ENCODE measurements around the gene NSRP1. TPM values are rescaled to one million over a fixed set of nuclear protein-coding genes. Genes with fewer than 3 reads are reported as not detected.

The NSRP1 gene
- total and polyA plus RNA-seq, 2 of the 8 experiments (the other 6 are each of a cell fraction or from before 2014, with no cell fraction given), result 6.1 to 22.4 TPM

DNA sequence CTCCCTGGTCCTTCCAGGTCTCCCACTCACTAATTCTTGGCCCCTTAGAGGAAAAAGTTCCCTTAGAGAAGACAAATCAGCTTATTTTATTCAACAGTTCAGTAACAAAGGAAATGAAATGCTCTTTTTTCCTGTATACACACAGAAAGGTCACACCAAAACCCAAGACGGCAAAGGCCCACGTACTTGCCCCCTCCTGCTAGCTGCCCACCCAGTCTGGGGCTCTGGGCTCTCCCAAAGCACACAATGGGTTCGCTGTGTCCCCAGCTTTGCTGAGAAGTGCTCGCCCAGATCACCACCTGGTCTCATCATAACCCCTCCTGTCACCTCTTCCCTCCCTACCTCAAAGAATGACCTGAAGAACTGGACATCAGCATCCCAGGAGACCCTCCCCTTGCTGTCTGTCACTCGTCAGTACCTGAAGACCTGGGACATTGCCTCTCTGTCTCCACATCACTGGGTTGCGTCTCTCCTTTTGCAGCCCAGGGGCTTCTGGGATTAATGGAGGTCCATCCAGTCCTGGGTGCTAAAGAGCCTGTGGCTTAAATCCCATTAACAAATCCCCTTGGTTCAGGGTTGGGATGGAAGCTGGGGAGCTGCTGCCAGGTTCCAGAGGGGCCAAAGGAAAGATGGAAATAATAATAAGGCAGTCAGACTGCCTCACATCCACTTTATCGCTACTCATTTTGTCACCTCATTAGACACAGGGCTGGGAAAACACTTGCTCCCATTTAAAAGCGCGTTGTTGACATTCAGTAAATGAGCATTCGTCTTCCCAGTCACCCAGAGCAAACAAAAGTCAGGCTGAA lies 115.6 kb downstream of the NSRP1 start:
- H2AFZ ChIP-seq (ENCODE audit: low read length), result no peak overlapping the region
- FAIRE-seq (no peak), DNase-seq (ENCODE audit: low read depth in 1 of 2, low spot score in 2 of 2) (no peak)
- H3K9ac ChIP-seq (replicated peaks in 1 of 4; ENCODE audit: extremely low read depth in 1 of 4, low read depth in 3 of 4, low read length in 3 of 4), result no peak overlapping the region
- H3K79me2 ChIP-seq (ENCODE audit: control insufficient read depth in 1 of 2, insufficient read depth in 2 of 2, low read length in 2 of 2), result no peaks in the 10 kb centered on the region
- no peak overlapping the region for H2AK5ac ChIP-seq (ENCODE audit: low read depth, low read length)
- H2BK5ac ChIP-seq (ENCODE audit: low read depth, low read length), result no peak overlapping the region
- WGBS, 2 experiments (ENCODE audit: extremely low coverage in 1 of 2, insufficient coverage in 1 of 2, insufficient read length in 1 of 2, insufficient replicate concordance in 2 of 2, low coverage in 1 of 2, low lambda C conversion rate in 2 of 2, missing lambda C conversion rate in 1 of 2), result 90% methylated on average over 10 of the region's 10 CpGs; no CpG with 5 or more reads in 1 of the 2 experiments
- H3K9me3 ChIP-seq (ENCODE audit: insufficient read depth in 2 of 2, low read depth in 1 of 2, low read length in 1 of 2), result peaks cover 0 to 4% of the 10 kb centered on the region in 2 experiments; a peak in 1 of 4 replicates
- no peak overlapping the region for H2BK120ac ChIP-seq (replicated peaks; ENCODE audit: low read depth, low read length)
- H3K4me1 ChIP-seq (replicated peaks in 1 of 4; ENCODE audit: control insufficient read depth in 3 of 4, insufficient read depth in 4 of 4, low read length in 3 of 4), result peaks cover 0 to 3% (median 2%) of the 10 kb centered on the region in 4 experiments; a peak in 3 of 7 replicates
- ChIA-PET CTCF (ENCODE audit: partially characterized antibody) (interaction anchor here (1.0 to 1.2 kb wide), 4 partner anchors 11 to 107 kb away, joined by 3 read pairs; no protein-coding TSS in a partner anchor), POLR2A (ENCODE audit: partially characterized antibody) (interaction anchor here (1.5 to 1.8 kb wide), 3 partner anchors 13 to 106 kb away, joined by 3 to 4 read pairs (median 3); partner anchors contain the start of gene BLMH)
- H3K4me2 ChIP-seq (ENCODE audit: insufficient read depth in 1 of 2, low read depth in 2 of 2, low read length in 2 of 2), result no peak overlapping the region
- H3K27me3 ChIP-seq (replicated peaks in 1 of 4; ENCODE audit: control insufficient read depth in 3 of 4, extremely low read depth in 1 of 4, insufficient read depth in 3 of 4, low read length in 3 of 4), result peaks cover 25 to 45% (median 38%) of the 10 kb centered on the region in 4 experiments
- peaks cover 0 to 7% (median 0%) of the 10 kb centered on the region in 4 experiments; a peak in 1 of 8 replicates for H3K36me3 ChIP-seq (ENCODE audit: control insufficient read depth in 2 of 4, insufficient read depth in 4 of 4, low read length in 3 of 4)
- no peak overlapping the region for H4K91ac ChIP-seq (replicated peaks; ENCODE audit: insufficient read length, low read length)
- H2BK15ac ChIP-seq (ENCODE audit: low read length), result no peak overlapping the region
- H3K14ac ChIP-seq (ENCODE audit: insufficient read length), result no peak overlapping the region
- no peak overlapping the region for H3K56ac ChIP-seq (replicated peaks; ENCODE audit: insufficient read length, low read depth, low read length)
- no peak overlapping the region for H2BK20ac ChIP-seq (ENCODE audit: low read length)
- H4K5ac ChIP-seq (ENCODE audit: insufficient read length, low read depth, low read length), result no peak overlapping the region
- no peak overlapping the region for H3K18ac ChIP-seq (ENCODE audit: extremely low read depth, low read length)
- no peak overlapping the region for H3K27ac ChIP-seq (ENCODE audit: low read depth, low read length)
- H4K20me1 ChIP-seq (replicated peaks in 1 of 2; ENCODE audit: control insufficient read depth in 1 of 2, insufficient read depth in 2 of 2, low read length in 2 of 2), result no peaks in the 10 kb centered on the region
- H3K4ac ChIP-seq (replicated peaks; ENCODE audit: insufficient read length, low read depth, low read length), result no peak overlapping the region
- H3K23me2 ChIP-seq (ENCODE audit: low read depth, low read length), result peaks cover 8% of the 10 kb centered on the region; the same call in 1 of the 2 replicates
- no peak overlapping the region for H4K8ac ChIP-seq (ENCODE audit: extremely low read depth, insufficient read depth, low read length)
- no peaks in the 10 kb centered on the region for H3K79me1 ChIP-seq (ENCODE audit: low read depth, low read length)
- no peak overlapping the region for H3K4me3 ChIP-seq (ENCODE audit: extremely low read depth in 1 of 4, insufficient read depth in 2 of 4, low read depth in 3 of 4, low read length in 4 of 4)
- no peak overlapping the region for H3K23ac ChIP-seq (ENCODE audit: insufficient read length)
- no peak overlapping the region for H2BK12ac ChIP-seq (ENCODE audit: low read depth, low read length)
- TF ChIP-seq SIRT6 (IDR thresholded peaks at IDR 0.05; ENCODE audit: low read length) (no peak), MAFK (IDR thresholded peaks at IDR 0.05; ENCODE audit: low read depth, low read length) (no peak)
